ENCODE measurements around the gene AGBL4.
"Not testable (repeated sequence)": the region's sequence is repeated elsewhere in the genome, so short reads cannot be mapped to it uniquely, and the experiment has no call there.

AGBL4 gene

GRCh38 chr1:49307457-49307856 lies 716.3 kb downstream of the AGBL4 start:
- DNase-seq (ENCODE audit: low read depth in 1 of 2, low spot score in 1 of 2), result peak; percentile 1 to 15
- in situ Hi-C loops (cut with HindIII; ENCODE audit: low pct_unique_long_range_greater_than_20kb, low sequenced_read_pairs), result no loop called here

GRCh38 chr1:49306507-49307070 lies 717.2 kb downstream of the AGBL4 start:
- in situ Hi-C loops (cut with HindIII; ENCODE audit: low pct_unique_long_range_greater_than_20kb, low sequenced_read_pairs), result no loop called here
- TF ChIP-seq JUND (IDR thresholded peaks at IDR 0.05; ENCODE audit: low read depth), result no peak
- no peak for DNase-seq (ENCODE audit: low read depth in 1 of 2, low spot score in 1 of 2)

More at GRCh38 chr1:49307457-49307856, 716.3 kb downstream of the AGBL4 start:
- TF ChIP-seq JUND (IDR thresholded peaks at IDR 0.05; ENCODE audit: low read depth), result no peak; the same call in 1 of the 2 replicates

GRCh38 chr1:49302400-49302799 lies 721.4 kb downstream of the AGBL4 start:
- DNase-seq (ENCODE audit: low read depth in 1 of 2, low spot score in 1 of 2); in situ Hi-C loops (cut with HindIII; ENCODE audit: low pct_unique_long_range_greater_than_20kb, low sequenced_read_pairs): not testable (repeated sequence)

- no peak for TF ChIP-seq JUND (IDR thresholded peaks at IDR 0.05; ENCODE audit: low read depth)
- DNase-seq (ENCODE audit: low read depth in 1 of 2, low spot score in 1 of 2), result peak in 1 of 2 experiments; percentile 6
- in situ Hi-C loops (cut with HindIII; ENCODE audit: low pct_unique_long_range_greater_than_20kb, low sequenced_read_pairs), result no loop called here
Measured at GRCh38 chr1:49298304-49298703, 725.5 kb downstream of the AGBL4 start.

GRCh38 chr1:49297783-49298182 lies 726.0 kb downstream of the AGBL4 start:
- peak in 1 of 2 experiments; percentile 34 for DNase-seq (ENCODE audit: low read depth in 1 of 2, low spot score in 1 of 2)
- no peak for TF ChIP-seq JUND (IDR thresholded peaks at IDR 0.05; ENCODE audit: low read depth)
- in situ Hi-C loops (cut with HindIII; ENCODE audit: low pct_unique_long_range_greater_than_20kb, low sequenced_read_pairs), result no loop called here

GRCh38 chr1:49294539-49294938 lies 729.2 kb downstream of the AGBL4 start:
- no peak for TF ChIP-seq JUND (IDR thresholded peaks at IDR 0.05; ENCODE audit: low read depth)
- in situ Hi-C loops (cut with HindIII; ENCODE audit: low pct_unique_long_range_greater_than_20kb, low sequenced_read_pairs), result no loop called here

GRCh38 chr1:49293016-49293415 lies 730.7 kb downstream of the AGBL4 start:
- DNase-seq (ENCODE audit: low read depth in 1 of 2, low spot score in 1 of 2), result no peak
- TF ChIP-seq JUND (IDR thresholded peaks at IDR 0.05; ENCODE audit: low read depth), result no peak
- in situ Hi-C loops (cut with HindIII; ENCODE audit: low pct_unique_long_range_greater_than_20kb, low sequenced_read_pairs), result no loop called here

More at GRCh38 chr1:49294539-49294938, 729.2 kb downstream of the AGBL4 start:
- DNase-seq (ENCODE audit: low read depth in 1 of 2, low spot score in 1 of 2), result no peak

GRCh38 chr1:49257211-49258049 lies 766.3 kb downstream of the AGBL4 start:
- in situ Hi-C loops (cut with HindIII; ENCODE audit: low pct_unique_long_range_greater_than_20kb, low sequenced_read_pairs), result not testable (repeated sequence)
- DNase-seq (ENCODE audit: low read depth in 1 of 2, low spot score in 1 of 2), result peak in 1 of 2 experiments; percentile 28

GRCh38 chr1:49252917-49253316 lies 770.8 kb downstream of the AGBL4 start:
- in situ Hi-C loops (cut with HindIII; ENCODE audit: low pct_unique_long_range_greater_than_20kb, low sequenced_read_pairs), result no loop called here
- no peak for DNase-seq (ENCODE audit: low read depth in 1 of 2, low spot score in 1 of 2)
- TF ChIP-seq JUND (IDR thresholded peaks at IDR 0.05; ENCODE audit: low read depth), result no peak

GRCh38 chr1:49251019-49251784 lies 772.6 kb downstream of the AGBL4 start:
- in situ Hi-C loops (cut with HindIII; ENCODE audit: low pct_unique_long_range_greater_than_20kb, low sequenced_read_pairs), result no loop called here
- no peak for DNase-seq (ENCODE audit: low read depth in 1 of 2, low spot score in 1 of 2)
- no peak for TF ChIP-seq JUND (IDR thresholded peaks at IDR 0.05; ENCODE audit: low read depth)

- in situ Hi-C loops (cut with HindIII; ENCODE audit: low pct_unique_long_range_greater_than_20kb, low sequenced_read_pairs), result no loop called here
- no peak for DNase-seq (ENCODE audit: low read depth in 1 of 2, low spot score in 1 of 2)
- TF ChIP-seq JUND (IDR thresholded peaks at IDR 0.05; ENCODE audit: low read depth), result no peak
Measured at GRCh38 chr1:49240709-49241221, 783.0 kb downstream of the AGBL4 start.

GRCh38 chr1:49234988-49235387 lies 788.8 kb downstream of the AGBL4 start:
- TF ChIP-seq JUND (IDR thresholded peaks at IDR 0.05; ENCODE audit: low read depth), result no peak
- DNase-seq (ENCODE audit: low read depth in 1 of 2, low spot score in 1 of 2), result no peak
- in situ Hi-C loops (cut with HindIII; ENCODE audit: low pct_unique_long_range_greater_than_20kb, low sequenced_read_pairs), result no loop called here

Measured in T47D (cell line).